Pons (tissue), 1 donor: Measurements from ENCODE around the gene ZNF718.
"Not testable (repeated sequence)": the region's sequence is repeated elsewhere in the genome, so short reads cannot be mapped to it uniquely, and the experiment has no call there.

Source experiments
- DNase-seq: peaks from one replicate; pipeline ENCODE4 v3.0.0-alpha.2; 2016; ENCODE audit warnings: low spot score

ZNF718 gene

DNA sequence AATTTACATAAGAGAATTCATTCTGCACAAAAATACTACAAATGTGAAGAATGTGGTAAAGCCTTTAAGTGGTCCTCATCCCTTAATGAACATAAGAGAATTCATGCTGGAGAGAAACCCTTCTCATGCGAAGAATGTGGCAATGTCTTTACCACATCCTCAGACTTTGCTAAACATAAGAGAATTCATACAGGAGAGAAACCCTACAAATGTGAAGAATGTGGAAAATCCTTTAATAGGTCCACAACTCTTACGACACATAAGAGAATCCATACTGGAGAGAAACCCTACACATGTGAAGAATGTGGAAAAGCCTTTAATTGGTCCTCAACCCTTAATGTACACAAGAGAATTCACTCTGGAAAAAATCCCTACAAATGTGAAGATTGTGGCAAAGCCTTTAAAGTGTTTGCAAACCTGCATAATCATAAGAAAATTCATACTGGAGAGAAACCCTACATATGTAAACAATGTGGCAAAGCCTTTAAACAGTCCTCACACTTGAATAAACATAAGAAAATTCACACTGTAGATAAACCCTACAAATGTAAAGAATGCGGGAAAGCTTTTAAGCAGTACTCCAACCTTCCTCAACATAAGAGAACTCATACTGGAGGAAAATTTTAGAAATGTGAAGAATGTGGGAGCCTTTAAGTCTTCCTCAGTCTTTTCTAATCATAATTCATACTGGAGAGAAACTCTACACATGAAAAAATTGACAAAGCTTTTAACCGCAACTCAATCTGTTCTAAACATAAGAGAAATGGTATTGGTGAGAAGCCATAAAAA, 37.4 kb downstream of the ZNF718 start:
- DNase-seq, result no peak

DNA sequence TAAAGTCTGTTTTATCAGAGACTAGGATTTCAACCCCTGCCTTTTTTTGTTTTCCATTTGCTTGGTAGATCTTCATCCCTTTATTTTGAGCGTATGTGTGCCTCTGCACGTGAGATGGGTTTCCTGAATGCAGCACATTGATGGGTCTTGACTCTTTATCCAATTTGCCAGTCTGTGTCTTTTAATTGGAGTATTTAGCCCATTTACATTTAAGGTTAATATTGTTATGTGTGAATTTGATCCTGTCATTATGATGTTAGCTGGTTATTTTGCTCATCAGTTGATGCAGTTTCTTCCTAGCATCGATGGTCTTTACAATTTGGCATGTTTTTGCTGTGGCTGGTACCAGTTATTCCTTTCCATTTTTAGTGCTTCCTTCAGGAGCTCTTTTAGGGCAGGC, 45.3 kb downstream of the ZNF718 start:
- DNase-seq, result not testable (repeated sequence)

- not testable (repeated sequence) for DNase-seq
Observed at GRCh38 chr4:171318-171717, 47.0 kb downstream of the ZNF718 start.

DNA sequence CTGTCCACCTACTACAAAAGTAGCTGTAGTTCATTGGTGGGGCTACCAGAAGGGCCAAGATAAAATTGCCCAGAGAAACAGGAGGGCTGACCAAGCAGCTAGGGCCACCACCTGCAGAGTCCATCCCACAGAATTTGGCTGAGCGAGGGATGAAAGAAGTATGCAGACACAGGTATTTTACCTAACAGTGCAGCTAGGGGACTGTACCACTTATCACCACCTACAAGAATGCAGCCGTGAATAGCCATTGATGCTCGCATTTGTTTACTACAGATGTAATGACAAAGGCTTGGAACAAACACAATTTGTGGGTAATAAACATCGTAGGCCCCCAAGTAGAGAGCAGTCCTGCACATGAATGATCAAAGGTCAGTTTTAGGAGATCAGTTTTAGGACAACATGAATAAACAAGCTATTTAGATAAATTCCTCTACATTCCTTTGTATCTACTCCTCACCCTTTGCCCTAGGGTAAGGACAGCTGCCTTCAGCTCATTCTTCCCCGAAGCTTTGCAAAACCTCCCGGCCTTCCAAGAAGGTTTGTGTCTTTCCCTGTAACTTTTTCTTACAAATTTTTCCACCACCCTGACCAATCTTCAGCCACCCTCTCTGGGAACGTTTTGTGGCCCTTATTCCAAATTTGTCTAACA, 49.5 kb downstream of the ZNF718 start:
- DNase-seq, result no peak

- no peak for DNase-seq
Observed at GRCh38 chr4:175986-176385, 51.7 kb downstream of the ZNF718 start.

- DNase-seq, result no peak
Observed at GRCh38 chr4:176995-177394, 52.7 kb downstream of the ZNF718 start.

DNA sequence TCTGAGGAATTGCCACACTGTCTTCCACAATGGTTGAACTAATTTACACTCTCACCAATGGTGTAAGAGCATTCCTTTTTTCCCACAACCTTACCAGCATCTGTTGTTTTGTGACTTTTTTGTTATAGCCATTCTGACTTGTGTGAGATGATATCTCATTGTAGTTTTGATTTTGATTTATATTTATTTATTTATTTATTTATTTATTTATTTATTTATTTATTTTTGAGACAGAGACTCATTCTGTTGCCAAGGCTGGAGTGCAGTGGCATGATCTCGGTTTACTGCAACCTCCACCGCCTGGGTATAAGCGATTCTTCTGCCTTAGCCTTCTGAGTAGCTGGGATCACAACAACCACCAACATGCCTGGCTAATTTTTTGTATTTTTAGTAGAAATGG, 57.9 kb downstream of the ZNF718 start:
- not testable (repeated sequence) for DNase-seq

DNA sequence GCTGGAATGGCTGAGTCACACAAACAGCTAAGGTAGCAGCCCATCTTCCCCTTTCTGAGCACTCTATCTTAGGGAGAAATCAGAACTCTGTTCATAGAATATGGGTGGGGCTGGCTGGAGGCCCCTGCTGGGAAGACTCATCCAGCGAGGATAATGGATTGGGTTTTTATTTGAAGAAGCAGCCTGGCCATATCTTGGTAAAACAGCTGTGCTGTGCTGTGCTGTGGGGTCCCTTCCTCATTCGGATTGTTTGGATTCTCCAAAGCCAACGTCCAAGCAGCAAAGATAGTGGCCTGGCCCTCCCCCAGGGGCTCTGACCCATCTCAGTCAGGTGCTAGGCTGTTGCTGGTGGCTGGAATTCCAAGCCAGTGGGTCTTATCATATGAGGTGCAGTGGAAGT, 63.8 kb downstream of the ZNF718 start:
- DNase-seq, result no peak

DNA sequence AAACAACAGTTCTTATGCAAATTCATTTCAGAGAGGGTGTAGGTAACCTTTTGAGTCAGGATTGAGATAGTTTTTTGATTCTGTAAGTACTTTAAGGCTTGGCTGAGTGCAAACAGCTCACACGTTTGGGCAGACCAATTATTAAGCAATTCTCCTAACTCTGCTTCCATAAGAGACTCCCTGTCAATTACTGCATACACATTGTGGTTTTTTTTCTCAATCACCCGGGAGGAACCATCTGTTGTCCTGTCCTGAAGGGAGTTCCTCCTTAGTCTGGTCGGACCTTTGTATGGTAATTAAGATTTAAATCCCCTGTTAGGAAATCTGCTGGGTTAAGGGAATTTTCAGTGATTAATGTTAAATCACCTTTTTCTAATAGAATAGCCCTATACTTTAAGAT, 70.9 kb downstream of the ZNF718 start:
- DNase-seq, result not testable (repeated sequence)

DNA sequence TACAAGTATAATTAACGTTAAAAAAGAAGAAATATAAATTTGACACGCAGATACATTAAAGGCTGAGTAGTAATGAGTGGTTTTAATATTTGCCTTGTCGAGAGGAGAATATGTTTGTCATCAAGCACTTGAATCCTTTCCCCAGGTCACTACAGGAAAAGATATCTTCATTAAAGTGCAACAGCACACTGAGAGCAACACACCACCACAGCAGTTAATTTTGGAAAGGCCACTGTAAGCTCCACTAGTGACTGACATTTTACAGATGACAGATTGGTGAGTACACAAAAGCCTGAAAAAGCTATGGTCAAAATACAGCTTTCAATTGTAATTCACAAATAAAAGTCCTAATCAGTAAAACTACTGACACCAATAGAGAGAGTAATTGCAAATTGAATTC, 76.6 kb downstream of the ZNF718 start:
- no peak for DNase-seq

- not testable (repeated sequence) for DNase-seq
Observed at GRCh38 chr4:202822-203221, 78.5 kb downstream of the ZNF718 start.

DNA sequence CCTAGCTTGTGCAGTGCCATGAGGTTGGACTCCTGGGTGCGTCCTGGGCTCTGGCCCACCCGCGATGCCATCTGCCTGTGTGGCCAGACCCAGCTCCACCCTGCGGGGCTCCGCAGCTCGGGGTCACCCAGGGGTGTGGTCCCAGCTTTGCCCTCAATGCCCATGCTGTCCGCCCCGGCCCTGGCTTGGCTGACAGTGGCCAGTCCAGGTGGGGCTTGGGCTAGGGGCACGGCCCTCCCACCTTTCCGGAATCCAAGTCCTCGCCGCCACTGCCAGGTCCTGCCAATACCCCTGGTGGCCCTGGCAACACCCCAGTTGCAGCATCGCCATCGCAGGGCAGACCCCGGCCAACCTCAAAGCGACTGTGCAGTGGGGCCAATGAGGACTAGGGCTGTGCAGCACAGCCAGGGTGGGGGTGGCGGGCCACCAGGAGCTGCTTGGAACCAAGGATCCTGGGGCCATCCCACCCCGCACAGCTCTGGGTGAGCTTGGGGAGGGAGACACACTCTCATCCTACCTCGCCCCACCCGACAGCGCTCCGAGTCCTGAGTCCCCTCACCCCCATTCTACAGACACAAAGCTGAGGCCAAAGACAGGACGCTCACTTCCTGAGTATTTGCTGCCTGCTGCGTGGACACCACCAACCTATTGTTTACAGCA, 80.9 kb downstream of the ZNF718 start:
- DNase-seq, result no peak

DNA sequence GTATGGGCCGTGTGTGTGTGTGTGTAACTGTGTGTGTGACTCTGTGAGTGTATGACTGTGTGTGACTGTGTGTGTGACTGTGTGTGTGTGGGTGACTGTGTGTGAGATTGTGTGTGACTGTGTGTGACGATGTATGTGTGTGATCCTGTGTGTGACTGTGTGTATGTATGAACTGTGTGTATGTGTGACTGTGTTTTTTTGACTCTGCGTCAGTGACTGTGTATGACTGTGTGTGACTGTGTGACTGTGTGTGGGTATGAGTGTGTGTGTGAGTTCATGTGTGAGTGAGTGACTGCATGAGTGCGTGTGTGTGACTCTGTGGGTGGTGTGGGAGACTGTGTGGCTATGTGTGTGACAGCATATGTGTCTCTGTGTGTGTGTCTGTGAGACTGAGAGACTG, 81.8 kb downstream of the ZNF718 start:
- no peak for DNase-seq

- DNase-seq, result not testable (repeated sequence)
Observed at GRCh38 chr4:208416-209096, 84.3 kb downstream of the ZNF718 start.

- DNase-seq, result no peak
Observed at GRCh38 chr4:211033-211511, 86.8 kb downstream of the ZNF718 start.

- DNase-seq, result peak; percentile 70
Observed at GRCh38 chr4:212438-213188, 88.3 kb downstream of the ZNF718 start.

- DNase-seq, result not testable (repeated sequence)
Observed at GRCh38 chr4:213189-213535, 88.9 kb downstream of the ZNF718 start.
